HepG2 (cell line): ENCODE data around the gene TUBB2B. TPM values are rescaled to one million over a fixed set of nuclear protein-coding genes. Genes with fewer than 3 reads are reported as not detected.

ENCODE experiments used
- HMGXB4 ChIP-seq, 2 experiments: sonication (generic) in 1 of 2; formaldehyde crosslinking in 1 of 2; IDR thresholded peaks; 2 replicates each; pipeline versions ENCODE4 v1.4.0 to v1.6.1; 2018 to 2020; ENCODE audit warnings: missing genetic modification reagents in 2 of 2, borderline replicate concordance in 1 of 2, low read depth in 1 of 2, mild to moderate bottlenecking in 1 of 2, missing biosample characterization in 1 of 2
- KLF9 ChIP-seq: IDR thresholded peaks from 2 replicates; pipeline ENCODE4 v1.6.1; 2016; ENCODE audit warnings: low read depth
- MZF1 ChIP-seq: sonication (generic); formaldehyde crosslinking; IDR thresholded peaks from 2 replicates; pipeline ENCODE4 v1.8.1; 2023; ENCODE audit warnings: mild to moderate bottlenecking, missing genetic modification reagents, borderline replicate concordance
- PHF20 ChIP-seq: sonication (generic); formaldehyde crosslinking; IDR thresholded peaks from 2 replicates; pipeline ENCODE4 v1.5.0; 2020; ENCODE audit warnings: mild to moderate bottlenecking, missing genetic modification reagents
- SNAPC2 ChIP-seq: sonication (generic); formaldehyde crosslinking; IDR thresholded peaks from 2 replicates; pipeline ENCODE4 v1.8.1; 2022; ENCODE audit warnings: mild to moderate bottlenecking, missing genetic modification reagents
- TAF15 ChIP-seq: fragments of 200-400 bp; formaldehyde crosslinking; IDR thresholded peaks from one replicate; pipeline ENCODE4 v1.6.1; 2018; ENCODE audit warnings: mild to moderate bottlenecking, low read depth, low read length; ENCODE audit not compliant: poor library complexity, severe bottlenecking
- ZNF160 ChIP-seq: sonication (generic); formaldehyde crosslinking; IDR thresholded peaks from 2 replicates; pipeline ENCODE4 v1.8.0; 2022; ENCODE audit warnings: mild to moderate bottlenecking, inconsistent platforms, missing genetic modification reagents
- ZNF276 ChIP-seq: sonication (generic); formaldehyde crosslinking; IDR thresholded peaks from 2 replicates; pipeline ENCODE4 v1.4.0; 2020; ENCODE audit warnings: mild to moderate bottlenecking, low read depth, missing genetic modification reagents
- ZNF282 ChIP-seq: fragments of 450-650 bp; IDR thresholded peaks from 2 replicates; pipeline ENCODE4 v1.6.1; 2018; ENCODE audit not compliant: partially characterized antibody
- ZNF335 ChIP-seq: sonication (generic); formaldehyde crosslinking; IDR thresholded peaks from 2 replicates; pipeline ENCODE4 v1.4.0; 2020; ENCODE audit warnings: missing genetic modification reagents
- ZNF446 ChIP-seq: sonication (generic); formaldehyde crosslinking; IDR thresholded peaks from 2 replicates; pipeline ENCODE4 v1.5.0; 2020; ENCODE audit warnings: mild to moderate bottlenecking, missing genetic modification reagents
- ZNF501 ChIP-seq: sonication (generic); formaldehyde crosslinking; IDR thresholded peaks from 2 replicates; pipeline ENCODE4 v1.5.1; 2020; ENCODE audit warnings: mild to moderate bottlenecking, moderate library complexity, missing genetic modification reagents
- ZNF564 ChIP-seq: sonication (generic); formaldehyde crosslinking; IDR thresholded peaks from 2 replicates; pipeline ENCODE4 v1.8.1; 2023; ENCODE audit warnings: mild to moderate bottlenecking, missing genetic modification reagents
- ZNF777 ChIP-seq: sonication (generic); formaldehyde crosslinking; IDR thresholded peaks from 2 replicates; pipeline ENCODE4 v1.4.0; 2020; ENCODE audit warnings: missing genetic modification reagents
- ZZZ3 ChIP-seq: sonication (generic); formaldehyde crosslinking; IDR thresholded peaks from 2 replicates; pipeline ENCODE4 v1.4.0; 2020; ENCODE audit warnings: missing genetic modification reagents, mild to moderate bottlenecking, borderline replicate concordance
- polyA plus RNA-seq, 8 experiments: library from polyadenylated mRNA; depleted of rRNA in 3 of 8; stranded (reverse) in 7 of 8; unstranded in 1 of 8; fragments of >200 nt; fragmentation: Illumina TruSeq in 4 of 8; extraction: Trizol in 4 of 8; gene quantifications; 2 replicates each; pipeline versions ENCODE4 v1.2.1 to v1.2.3, GENCODE V29; 2011 to 2016; ENCODE audit warnings: low read depth in 4 of 8, missing spikeins in 1 of 8, mixed read lengths in 1 of 8; ENCODE audit not compliant: insufficient read depth in 1 of 8
- total RNA-seq, 5 experiments: library from RNA; depleted of rRNA; stranded (reverse); fragments of >200 nt; fragmentation: Illumina TruSeq; extraction: Trizol; gene quantifications; 2 replicates each; pipeline ENCODE4 v1.2.3, GENCODE V29; 2016; ENCODE audit warnings: low read depth in 1 of 5
- TF ChIP-seq, protein P1 (sequence below): sonication (generic); formaldehyde crosslinking; IDR thresholded peaks from 2 replicates; pipeline ENCODE4 v1.8.1; 2023; ENCODE audit warnings: mild to moderate bottlenecking, missing genetic modification reagents
- TF ChIP-seq, protein P2 (sequence below): IDR thresholded peaks from 2 replicates; pipeline ENCODE4 v1.6.1; 2016; ENCODE audit warnings: missing biosample characterization, missing genetic modification reagents, low read depth

Gene TUBB2B
- total and polyA plus RNA-seq, 2 of the 13 experiments (the other 11 are each of a cell fraction or from before 2014, with no cell fraction given), result 10.3 to 23.6 TPM

DNA sequence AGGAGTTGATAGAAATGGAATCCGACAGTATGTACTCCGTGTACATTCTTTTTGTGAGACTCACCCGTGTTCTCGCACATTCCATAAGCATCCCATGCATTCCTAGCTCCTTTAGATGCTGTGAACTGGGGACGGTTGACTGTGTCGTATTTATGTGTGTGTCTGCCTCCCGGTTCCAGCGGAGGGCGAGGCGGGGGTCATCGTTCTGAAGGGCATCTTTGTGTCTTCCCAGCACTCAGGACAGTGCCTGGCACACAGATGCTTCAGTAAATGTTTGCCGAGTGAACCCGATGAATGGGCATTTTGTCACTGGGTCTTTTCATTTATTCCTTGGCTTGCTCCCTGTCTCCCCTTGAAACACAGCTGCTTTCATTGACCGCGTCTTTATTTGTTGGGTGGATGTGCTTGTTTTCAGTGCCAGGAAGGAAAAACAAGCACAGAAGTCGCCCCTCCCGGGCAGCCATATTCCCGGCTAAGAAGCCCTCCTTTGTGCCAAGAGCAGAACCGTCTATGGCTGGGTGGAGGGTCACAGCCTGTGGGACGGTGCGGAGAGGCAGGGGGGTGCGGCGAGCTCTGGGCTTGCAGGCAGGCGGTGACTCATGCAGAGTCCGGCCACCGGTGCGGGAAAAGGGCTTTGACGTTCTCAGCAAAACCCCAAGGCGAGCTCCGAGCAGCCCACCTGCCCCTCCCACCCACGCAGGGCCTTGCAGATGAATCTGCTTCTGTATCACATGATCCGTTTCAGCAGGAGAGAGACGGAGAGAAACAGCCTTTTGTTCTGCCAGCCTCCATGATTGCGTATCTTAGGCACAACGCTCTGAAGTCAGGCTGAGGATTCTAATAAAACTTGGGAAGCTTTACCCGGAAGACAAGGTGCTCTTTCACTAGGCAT is 20.0 kb upstream of the TUBB2B start (continued):
- TF ChIP-seq MZF1 (CRISPR knock-in tag) (no peak), PHF20 (CRISPR knock-in tag) (no peak), SNAPC2 (no peak), ZNF501 (CRISPR knock-in tag) (peak; percentile 27; the same call in 1 of the 2 replicates), ZNF282 (no peak), ZNF446 (no peak), KLF9 (CRISPR knock-in tag) (no peak), ZNF276 (CRISPR knock-in tag) (no peak), ZNF160 (CRISPR knock-in tag) (no peak), ZZZ3 (CRISPR knock-in tag) (no peak), ZNF564 (CRISPR knock-in tag) (0 out of 2 replicates have a peak, but pooled peaks have one; percentile 25), ZNF777 (CRISPR knock-in tag) (peak; percentile 80), TAF15 (no peak), ZNF335 (CRISPR knock-in tag) (no peak), HMGXB4 (CRISPR knock-in tag; IDR thresholded peaks at IDR 0.05; ENCODE audit: borderline replicate concordance in 1 of 2, low read depth in 1 of 2) (no peak)
- TF ChIP-seq, protein P1, sequence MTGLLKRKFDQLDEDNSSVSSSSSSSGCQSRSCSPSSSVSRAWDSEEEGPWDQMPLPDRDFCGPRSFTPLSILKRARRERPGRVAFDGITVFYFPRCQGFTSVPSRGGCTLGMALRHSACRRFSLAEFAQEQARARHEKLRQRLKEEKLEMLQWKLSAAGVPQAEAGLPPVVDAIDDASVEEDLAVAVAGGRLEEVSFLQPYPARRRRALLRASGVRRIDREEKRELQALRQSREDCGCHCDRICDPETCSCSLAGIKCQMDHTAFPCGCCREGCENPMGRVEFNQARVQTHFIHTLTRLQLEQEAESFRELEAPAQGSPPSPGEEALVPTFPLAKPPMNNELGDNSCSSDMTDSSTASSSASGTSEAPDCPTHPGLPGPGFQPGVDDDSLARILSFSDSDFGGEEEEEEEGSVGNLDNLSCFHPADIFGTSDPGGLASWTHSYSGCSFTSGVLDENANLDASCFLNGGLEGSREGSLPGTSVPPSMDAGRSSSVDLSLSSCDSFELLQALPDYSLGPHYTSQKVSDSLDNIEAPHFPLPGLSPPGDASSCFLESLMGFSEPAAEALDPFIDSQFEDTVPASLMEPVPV (CRISPR knock-in tag), result no peak
- TF ChIP-seq, protein P2, sequence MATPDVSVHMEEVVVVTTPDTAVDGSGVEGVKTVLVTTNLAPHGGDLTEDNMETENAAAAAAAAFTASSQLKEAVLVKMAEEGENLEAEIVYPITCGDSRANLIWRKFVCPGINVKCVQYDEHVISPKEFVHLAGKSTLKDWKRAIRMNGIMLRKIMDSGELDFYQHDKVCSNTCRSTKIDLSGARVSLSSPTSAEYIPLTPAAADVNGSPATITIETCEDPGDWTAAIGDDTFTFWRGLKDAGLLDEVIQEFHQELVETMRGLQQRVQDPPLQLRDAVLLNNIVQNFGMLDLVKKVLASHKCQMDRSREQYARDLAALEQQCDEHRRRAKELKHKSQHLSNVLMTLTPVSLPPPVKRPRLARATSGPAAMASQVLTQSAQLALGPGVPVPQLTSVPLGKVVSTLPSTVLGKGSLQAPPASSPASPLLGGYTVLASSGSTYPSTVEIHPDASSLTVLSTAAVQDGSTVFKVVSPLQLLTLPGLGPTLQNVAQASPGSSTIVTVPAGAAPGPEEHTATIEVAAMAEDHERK (CRISPR knock-in tag), result no peak
